ENCODE measurements around the gene GKAP1. TPM values are rescaled to one million over a fixed set of nuclear protein-coding genes. Genes with fewer than 3 reads are reported as not detected.

The GKAP1 gene
- total and polyA plus RNA-seq, 5 experiments from 2014 or later: 5.4 to 17.5 (median 9.7) TPM

DNA sequence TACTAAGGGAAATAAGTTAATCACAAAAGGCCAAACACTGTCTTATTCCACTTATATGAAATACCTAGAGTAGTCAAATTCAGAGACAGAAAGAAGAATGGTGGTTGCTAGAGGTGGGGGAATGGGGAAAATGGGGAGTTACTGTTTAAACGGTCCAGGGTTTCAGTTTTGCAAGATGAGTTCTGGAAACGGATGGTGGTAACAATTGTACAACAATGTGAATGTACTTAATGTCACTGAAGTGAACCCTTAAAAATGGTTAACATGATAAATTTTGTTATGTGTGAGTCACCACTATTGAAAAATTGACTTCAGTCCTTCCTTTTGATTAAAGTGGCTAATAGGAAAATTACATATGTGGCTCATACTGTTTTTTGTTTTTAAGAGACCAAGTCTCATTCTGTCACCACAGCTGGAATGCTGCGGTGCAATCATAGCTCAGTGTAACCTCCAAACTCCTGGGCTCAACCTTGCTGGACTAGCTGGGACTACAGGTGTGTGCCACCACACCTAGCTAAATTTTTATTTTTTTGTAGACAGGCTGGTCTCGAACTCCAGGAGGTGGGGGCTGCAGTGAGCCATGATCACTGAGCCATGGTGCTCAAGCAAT is 118.5 kb downstream of the GKAP1 start:
- POLR2A ChIA-PET: interaction anchor here (1.0 kb wide), 1 partner anchor 8 kb away, joined by 3 read pairs; the partner anchor contains the start of gene UBQLN1
- DNase-seq (no peak), ATAC-seq (no peak)
- Mint-ChIP-seq H3K4me1 (peaks cover 28 to 88% (median 71%) of the 10 kb centered on the region in 4 donors), H3K4me3 (peak overlapping the region in 8 of 10 donors; percentile 6 to 56 (median 39)), H3K36me3 (peaks cover 0 to 12% (median 0%) of the 10 kb centered on the region in 3 donors), H3K27ac (peak overlapping the region in 5 of 10 donors; percentile 3 to 75 (median 36)), H3K27me3 (no peaks in the 10 kb centered on the region), H3K9me3 (no peaks in the 10 kb centered on the region)

- H3K27ac Mint-ChIP-seq: peak overlapping the region in 4 of 10 donors; percentile 1 to 4 (median 3)
- H3K4me1 Mint-ChIP-seq: peaks cover 39 to 91% (median 87%) of the 10 kb centered on the region in 4 donors
- H3K9me3 Mint-ChIP-seq: no peaks in the 10 kb centered on the region
- H3K36me3 Mint-ChIP-seq: peaks cover 0 to 13% (median 0%) of the 10 kb centered on the region in 3 donors
- H3K27me3 Mint-ChIP-seq: no peaks in the 10 kb centered on the region
- DNase-seq (no peak), ATAC-seq (no peak)
- peak overlapping the region in 9 of 10 donors; percentile 0 to 64 (median 10) for H3K4me3 Mint-ChIP-seq
- POLR2A ChIA-PET: no interaction called here
Measured at GRCh38 chr9:83691492-83691891, 126.1 kb downstream of the GKAP1 start.

Other genes with a start within 250 kb of the GKAP1 start
- gene IDNK, start 194.6 kb downstream of the GKAP1 start, total RNA-seq: 10 to 100 TPM; 11.4 to 12.6 TPM
- gene IDNK, start 194.6 kb downstream of the GKAP1 start, polyA plus RNA-seq: 10 to 100 TPM; 15.8 to 19.3 (median 19.1) TPM
- 100 to 1,000 TPM; 112 to 122 TPM for gene UBQLN1, start 109.8 kb downstream of the GKAP1 start, total RNA-seq
- 10 to 100 TPM; 65.4 to 70.8 (median 67.6) TPM for gene UBQLN1, start 109.8 kb downstream of the GKAP1 start, polyA plus RNA-seq
- 1 to 10 TPM; 7.4 to 8.4 TPM for gene KIF27, start 103.7 kb upstream of the GKAP1 start, total RNA-seq
- gene KIF27, start 103.7 kb upstream of the GKAP1 start, polyA plus RNA-seq: 1 to 10 TPM; 1.1 to 2.1 (median 1.3) TPM
- gene HNRNPK, start 162.4 kb upstream of the GKAP1 start, total RNA-seq: 100 to 1,000 TPM; 653 to 706 TPM
- 100 to 1,000 TPM; 760 to 890 (median 849) TPM for gene HNRNPK, start 162.4 kb upstream of the GKAP1 start, polyA plus RNA-seq
- 1 to 10 TPM; 6.6 to 8.3 TPM for gene RMI1, start 163.0 kb upstream of the GKAP1 start, total RNA-seq
- gene RMI1, start 163.0 kb upstream of the GKAP1 start, polyA plus RNA-seq: 1 to 10 TPM; 5.3 to 6.7 (median 6.3) TPM

All from naive thymus-derived CD8-positive, alpha-beta T cell (primary cell).